Kidney (tissue), 14 donors: ENCODE measurements around the gene DDIT4. TPM values are rescaled to one million over a fixed set of nuclear protein-coding genes. Genes with fewer than 3 reads are reported as not detected.

Experiments used
- DNase-seq, 5 donors: peaks; one replicate each; pipeline ENCODE4 v3.0.0-alpha.2; 2013 to 2020
- FAIRE-seq: peaks from 2 replicates; lab custom pipeline; 2012; peaks lifted over from hg19 to GRCh38; lab: Jason Lieb, UNC
- H3K27ac ChIP-seq, 2 donors: one replicate each; pipeline ENCODE4 v1.7.0; 2013; ENCODE audit warnings: low read depth in 2 of 2, low read length in 2 of 2, inconsistent platforms in 1 of 2
- H3K27me3 ChIP-seq: one replicate; pipeline ENCODE4 v1.7.1; 2013; ENCODE audit warnings: low read length, inconsistent platforms; ENCODE audit not compliant: control insufficient read depth, insufficient read depth
- H3K36me3 ChIP-seq, 3 donors: one replicate each; pipeline versions ENCODE4 v1.7.0 to v1.7.1; 2013; ENCODE audit warnings: low read length in 3 of 3, control low read depth in 1 of 3, inconsistent platforms in 1 of 3; ENCODE audit not compliant: insufficient read depth in 3 of 3, control insufficient read depth in 2 of 3
- H3K4me1 ChIP-seq, 3 donors: one replicate each; pipeline versions ENCODE4 v1.7.0 to v1.7.1; 2013; ENCODE audit warnings: low read length in 3 of 3, inconsistent platforms in 1 of 3, low read depth in 1 of 3; ENCODE audit not compliant: control insufficient read depth in 2 of 3, insufficient read depth in 2 of 3
- H3K4me3 ChIP-seq, 3 donors: one replicate each; pipeline versions ENCODE4 v1.7.0 to v1.8.1; 2013; ENCODE audit warnings: low read length in 3 of 3, control low read depth in 1 of 3, inconsistent platforms in 1 of 3
- H3K9ac ChIP-seq, 3 donors: one replicate each; pipeline versions ENCODE4 v1.7.0 to v1.7.1; 2013; ENCODE audit warnings: low read length in 3 of 3, control low read depth in 1 of 3, inconsistent platforms in 1 of 3
- H3K9me3 ChIP-seq, 3 donors: one replicate each; pipeline versions ENCODE4 v1.7.0 to v1.7.1; 2013; ENCODE audit warnings: low read length in 3 of 3, control low read depth in 1 of 3, inconsistent platforms in 1 of 3; ENCODE audit not compliant: control insufficient read depth in 2 of 3, insufficient read depth in 1 of 3
- intact Hi-C: fragments of 100-400 bp; cut with DNase I; formaldehyde crosslinking; loops from one replicate; pipeline ENCODE4 v1.11.1; 2022
- polyA plus RNA-seq: library from polyadenylated mRNA; stranded (reverse); fragments of 350-450 nt; fragmentation: Illumina TruSeq; extraction: RNeasy Lipid Tissue Mini Kit (QIAGEN cat#74804); gene quantifications from one replicate; pipeline ENCODE4 v1.2.3, GENCODE V29; 2014; ENCODE audit warnings: low read depth, low replicate concordance; ENCODE audit not compliant: insufficient read depth
- total RNA-seq: library from RNA; stranded (reverse); fragmentation: NEBNext Ultra II Directional; extraction: Animal tissue kit (Norgen Biotek cat#: 25700); gene quantifications from one replicate; pipeline ENCODE4 v1.2.1, GENCODE V29; 2021
- TF ChIP-seq, protein P1 (sequence below): IDR thresholded peaks from 3 replicates; pipeline ENCODE4 v1.5.1; 2012; ENCODE audit warnings: mild to moderate bottlenecking, moderate library complexity, borderline replicate concordance; ENCODE audit not compliant: insufficient read depth; ENCODE audit errors: extremely low read depth
- donor health status: control.
- donor health status: control.
- donor health status: control.
- donor health status: control.
- donor health status: control.
- donor health status: DM: yes; HTN: yes; CAD: no.
- donor health status: Normal renal cell carcinoma (clear cell type).

Gene DDIT4
- total and polyA plus RNA-seq, 2 donors from 2014 or later = 96.9 to 292 TPM

DNA sequence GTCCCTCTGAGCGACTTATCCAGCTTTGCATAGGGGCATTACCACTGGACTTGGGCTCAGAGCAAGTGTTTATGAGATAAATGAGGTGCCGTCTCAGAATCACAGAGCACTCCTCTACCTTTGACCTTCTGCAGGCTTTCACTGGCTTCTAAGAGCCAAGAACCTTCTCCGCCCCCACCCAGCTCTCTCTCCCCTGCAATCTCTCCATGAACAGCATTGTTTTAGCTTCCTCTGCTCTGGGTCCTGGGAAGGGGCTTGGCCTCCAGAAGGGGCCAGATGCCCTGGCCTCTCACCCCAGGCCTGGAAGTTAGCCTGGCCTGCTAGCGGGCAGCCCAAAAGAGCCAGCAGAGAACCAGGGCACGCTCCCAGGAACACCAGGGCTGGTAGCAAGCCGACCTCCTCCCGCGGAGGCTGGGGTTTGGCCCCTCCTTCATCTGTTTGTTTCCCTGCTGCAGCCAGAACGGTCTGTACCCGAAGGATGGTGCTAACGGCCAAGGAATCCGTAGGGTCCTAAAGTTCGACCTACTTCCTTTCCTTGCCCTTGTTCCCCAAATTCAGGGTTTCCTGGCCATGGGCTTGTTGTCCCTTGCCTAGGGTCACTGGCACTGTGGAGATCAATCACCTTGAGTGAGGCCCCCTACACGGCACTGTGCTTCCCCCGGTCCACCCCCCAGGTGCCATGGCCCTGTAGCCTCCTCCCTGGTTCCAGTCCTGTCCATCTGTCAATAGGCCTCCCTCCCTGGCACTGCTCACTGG, 18.7 kb upstream of the DDIT4 start:
- intact Hi-C loops = no loop called here
- H3K9ac ChIP-seq = peak overlapping the region in 2 of 3 donors; percentile 15 to 59
- TF ChIP-seq, protein P1, sequence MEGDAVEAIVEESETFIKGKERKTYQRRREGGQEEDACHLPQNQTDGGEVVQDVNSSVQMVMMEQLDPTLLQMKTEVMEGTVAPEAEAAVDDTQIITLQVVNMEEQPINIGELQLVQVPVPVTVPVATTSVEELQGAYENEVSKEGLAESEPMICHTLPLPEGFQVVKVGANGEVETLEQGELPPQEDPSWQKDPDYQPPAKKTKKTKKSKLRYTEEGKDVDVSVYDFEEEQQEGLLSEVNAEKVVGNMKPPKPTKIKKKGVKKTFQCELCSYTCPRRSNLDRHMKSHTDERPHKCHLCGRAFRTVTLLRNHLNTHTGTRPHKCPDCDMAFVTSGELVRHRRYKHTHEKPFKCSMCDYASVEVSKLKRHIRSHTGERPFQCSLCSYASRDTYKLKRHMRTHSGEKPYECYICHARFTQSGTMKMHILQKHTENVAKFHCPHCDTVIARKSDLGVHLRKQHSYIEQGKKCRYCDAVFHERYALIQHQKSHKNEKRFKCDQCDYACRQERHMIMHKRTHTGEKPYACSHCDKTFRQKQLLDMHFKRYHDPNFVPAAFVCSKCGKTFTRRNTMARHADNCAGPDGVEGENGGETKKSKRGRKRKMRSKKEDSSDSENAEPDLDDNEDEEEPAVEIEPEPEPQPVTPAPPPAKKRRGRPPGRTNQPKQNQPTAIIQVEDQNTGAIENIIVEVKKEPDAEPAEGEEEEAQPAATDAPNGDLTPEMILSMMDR = peak; percentile 35

GRCh38 chr10:72255977-72256729, 17.6 kb upstream of the DDIT4 start:
- intact Hi-C loops = no loop called here
- peak overlapping the region in 1 of 2 donors; percentile 89 for H3K27ac ChIP-seq
- H3K9ac ChIP-seq = no peak overlapping the region
- no peak overlapping the region for H3K4me3 ChIP-seq
- FAIRE-seq = no peak
- H3K9me3 ChIP-seq = no peaks in the 10 kb centered on the region
- TF ChIP-seq, protein P1 = no peak
- peaks cover 14 to 41% (median 31%) of the 10 kb centered on the region in 3 donors for H3K4me1 ChIP-seq
- no peak for DNase-seq
- H3K36me3 ChIP-seq = no peaks in the 10 kb centered on the region
- H3K27me3 ChIP-seq = no peaks in the 10 kb centered on the region

More for the DNA sequence above, 18.7 kb upstream of the DDIT4 start:
- H3K4me3 ChIP-seq = no peak overlapping the region
- no peaks in the 10 kb centered on the region for H3K36me3 ChIP-seq
- FAIRE-seq (no peak), DNase-seq (peak; percentile 79 to 96 (median 86))
- H3K27ac ChIP-seq = peak overlapping the region; percentile 80 to 89
- no peaks in the 10 kb centered on the region for H3K27me3 ChIP-seq
- H3K9me3 ChIP-seq = no peaks in the 10 kb centered on the region
- peaks cover 8 to 35% (median 28%) of the 10 kb centered on the region in 3 donors for H3K4me1 ChIP-seq

- Histone ChIP-seq H3K27me3 (no peaks in the 10 kb centered on the region), H3K27ac (peak overlapping the region; percentile 9 to 40), H3K4me1 (peaks cover 17 to 41% (median 36%) of the 10 kb centered on the region in 3 donors), H3K36me3 (no peaks in the 10 kb centered on the region), H3K9me3 (no peaks in the 10 kb centered on the region), H3K9ac (no peak overlapping the region), H3K4me3 (no peak overlapping the region)
- no peak for FAIRE-seq
- DNase-seq = peak in 1 of 5 donors; percentile 41
- intact Hi-C loops = no loop called here
- TF ChIP-seq, protein P1 = no peak
Measured at GRCh38 chr10:72257051-72257892, 16.5 kb upstream of the DDIT4 start.
